Stimulated activated CD4-positive, alpha-beta T cell treated with anti-CD3 and anti-CD28 coated beads, Interleukin-4, amount 100 ng/mL, for 48 hours (primary cell): ENCODE measurements around the gene PGBD2.
"Not testable (repeated sequence)": the region's sequence is repeated elsewhere in the genome, so short reads cannot be mapped to it uniquely, and the experiment has no call there.

Source experiments
- DNase-seq, 2 donors: peaks; one replicate each; pipeline ENCODE4 v3.0.0-alpha.2; 2020; ENCODE audit warnings: low read depth in 2 of 2

Gene PGBD2

DNA sequence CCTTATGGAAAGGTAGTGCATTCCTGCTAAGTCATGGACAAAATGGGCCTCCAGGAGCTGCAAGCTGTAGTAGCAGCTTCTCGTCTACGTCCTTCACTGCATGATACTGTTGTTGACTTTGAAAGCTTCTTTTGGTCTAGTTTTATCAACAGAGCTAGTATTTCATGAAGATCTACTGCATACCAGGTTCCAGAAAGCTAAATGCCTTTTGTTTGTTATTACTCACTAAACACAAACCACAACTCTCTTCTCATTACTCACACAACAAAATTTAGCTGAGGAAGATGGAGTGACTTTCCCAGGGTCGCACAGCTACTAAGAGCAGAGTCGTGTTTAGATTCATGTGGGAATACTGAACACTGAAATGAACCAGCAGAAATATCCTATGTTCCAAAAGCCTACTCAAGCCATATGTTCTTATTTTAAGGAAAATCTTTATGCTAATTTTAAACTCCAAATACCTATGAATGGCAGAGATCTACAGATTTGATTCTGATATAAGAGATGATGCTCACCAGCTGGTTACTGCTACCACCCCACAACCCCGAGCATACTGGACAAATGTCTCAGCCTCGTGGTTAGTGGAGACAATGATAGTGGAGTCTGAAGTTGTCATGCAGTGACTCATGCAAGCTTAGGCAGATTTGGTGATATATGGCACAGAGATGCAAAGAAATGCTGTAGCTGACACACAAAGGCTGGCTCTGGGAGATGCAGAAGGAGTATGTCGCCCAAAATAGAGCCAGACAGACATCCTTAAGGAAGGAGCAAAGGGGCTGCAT, 20.6 kb downstream of the PGBD2 start:
- no peak for DNase-seq

GRCh38 chr1:248927283-248927682, 21.2 kb downstream of the PGBD2 start:
- not testable (repeated sequence) for DNase-seq

DNA sequence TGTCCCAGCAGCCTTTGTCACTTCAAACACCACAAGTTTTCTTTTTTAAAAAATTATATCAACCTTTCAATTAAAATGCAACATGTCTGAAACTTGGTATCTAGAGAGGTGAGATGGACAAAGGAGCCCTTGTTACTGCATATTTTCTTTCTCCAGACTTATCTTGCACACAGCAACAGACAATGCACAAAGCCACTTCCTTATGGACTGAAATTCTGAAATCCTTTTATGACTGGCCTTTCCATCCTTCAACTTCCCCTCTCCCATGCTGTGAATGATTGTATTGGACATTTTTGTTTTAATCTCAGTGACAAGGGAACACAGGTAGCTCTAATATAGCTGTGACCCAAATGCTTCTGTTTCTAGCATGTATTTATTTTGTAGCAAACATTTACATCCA, 22.1 kb downstream of the PGBD2 start:
- not testable (repeated sequence) for DNase-seq

GRCh38 chr1:248930037-248930436, 24.0 kb downstream of the PGBD2 start:
- not testable (repeated sequence) for DNase-seq

DNA sequence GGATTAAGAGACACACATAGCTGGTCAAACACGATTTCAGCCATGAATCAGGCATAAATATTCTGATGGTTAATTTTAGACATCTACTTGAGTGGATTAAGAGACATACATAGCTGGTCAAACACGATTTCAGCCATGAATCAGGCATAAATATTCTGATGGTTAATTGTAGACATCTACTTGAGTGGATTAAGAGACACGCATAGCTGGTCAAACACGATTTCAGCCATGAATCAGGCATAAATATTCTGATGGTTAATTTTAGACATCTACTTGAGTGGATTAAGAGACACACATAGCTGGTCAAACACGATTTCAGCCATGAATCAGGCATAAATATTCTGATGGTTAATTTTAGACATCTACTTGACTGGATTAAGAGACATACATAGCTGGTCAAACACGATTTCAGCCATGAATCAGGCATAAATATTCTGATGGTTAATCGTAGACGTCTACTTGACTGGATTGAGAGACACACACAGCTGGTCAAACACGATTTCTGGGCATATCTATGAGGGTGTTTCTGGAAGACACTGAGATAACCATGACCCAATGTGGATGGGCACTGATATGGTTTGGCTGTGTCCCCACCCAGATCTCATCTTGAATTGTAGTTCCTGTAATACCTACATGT, 32.3 kb downstream of the PGBD2 start:
- not testable (repeated sequence) for DNase-seq

- not testable (repeated sequence) for DNase-seq
These were observed 38.3 kb downstream of the PGBD2 start for GRCh38 chr1:248944134-248944999.

DNA sequence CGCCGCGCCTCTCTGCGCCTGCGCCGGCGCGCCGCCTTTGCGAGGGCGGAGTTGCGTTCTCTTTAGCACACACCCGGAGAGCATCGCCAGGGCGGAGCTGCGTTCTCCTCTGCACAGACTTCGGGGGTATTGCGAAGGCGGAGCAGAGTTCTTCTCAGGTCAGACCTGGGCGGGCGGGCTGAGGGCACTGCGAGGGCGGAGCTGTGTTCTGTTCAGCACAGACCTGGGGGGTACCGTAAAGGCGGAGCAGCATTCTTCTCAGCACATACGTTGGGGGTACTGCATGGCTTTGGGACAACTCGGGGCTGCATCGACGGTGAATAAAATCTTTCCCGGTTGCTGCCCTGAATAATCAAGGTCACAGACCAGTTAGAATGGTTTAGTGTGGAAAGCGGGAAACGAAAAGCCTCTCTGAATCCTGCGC, 39.0 kb downstream of the PGBD2 start:
- not testable (repeated sequence) for DNase-seq

- DNase-seq = not testable (repeated sequence)
These were observed 39.4 kb downstream of the PGBD2 start for GRCh38 chr1:248945453-248945852.

- DNase-seq = not testable (repeated sequence)
These were observed 39.9 kb downstream of the PGBD2 start for GRCh38 chr1:248945856-248946416.
